ENCODE results near the gene NUAK1.

DNA sequence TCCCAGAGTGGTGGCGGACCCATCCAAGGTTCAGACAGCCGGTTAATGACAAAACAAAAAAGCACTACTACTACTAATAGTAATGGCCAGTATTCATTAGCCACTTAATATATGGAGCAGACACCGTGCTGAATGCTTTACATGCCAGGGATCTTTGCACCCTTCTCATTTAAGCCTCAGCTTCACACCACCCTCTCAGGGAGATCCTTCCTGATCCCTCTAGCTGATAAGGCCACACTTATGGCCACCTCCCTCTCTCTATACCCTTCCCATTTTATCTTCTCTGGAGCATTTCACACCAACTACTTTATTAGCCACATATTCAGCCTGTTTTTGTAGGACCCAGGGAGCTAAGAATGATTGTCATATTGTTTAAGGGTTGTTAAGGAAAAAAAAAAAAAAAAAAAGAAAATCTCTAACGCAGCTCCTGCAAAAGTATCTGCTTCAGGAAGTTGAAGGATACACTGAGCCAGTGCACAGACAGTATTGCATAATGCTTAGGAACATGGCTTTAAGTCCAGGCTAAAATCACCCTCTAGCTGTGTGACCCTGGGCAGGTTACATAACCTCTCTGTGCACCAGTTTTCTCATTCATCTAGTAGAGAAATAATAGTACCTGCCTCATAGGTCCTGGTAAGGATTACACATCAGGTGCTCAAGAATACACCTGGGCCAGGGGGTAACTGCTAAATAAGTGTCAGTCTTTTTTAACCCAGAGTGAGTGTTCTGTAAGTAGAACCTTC, 29.4 kb downstream of the NUAK1 start:
- no peak for TF ChIP-seq EZH2 (IDR thresholded peaks at IDR 0.05; ENCODE audit: borderline replicate concordance, insufficient read depth, low read length, poor library complexity, severe bottlenecking)
- TF ChIP-seq, protein P1, sequence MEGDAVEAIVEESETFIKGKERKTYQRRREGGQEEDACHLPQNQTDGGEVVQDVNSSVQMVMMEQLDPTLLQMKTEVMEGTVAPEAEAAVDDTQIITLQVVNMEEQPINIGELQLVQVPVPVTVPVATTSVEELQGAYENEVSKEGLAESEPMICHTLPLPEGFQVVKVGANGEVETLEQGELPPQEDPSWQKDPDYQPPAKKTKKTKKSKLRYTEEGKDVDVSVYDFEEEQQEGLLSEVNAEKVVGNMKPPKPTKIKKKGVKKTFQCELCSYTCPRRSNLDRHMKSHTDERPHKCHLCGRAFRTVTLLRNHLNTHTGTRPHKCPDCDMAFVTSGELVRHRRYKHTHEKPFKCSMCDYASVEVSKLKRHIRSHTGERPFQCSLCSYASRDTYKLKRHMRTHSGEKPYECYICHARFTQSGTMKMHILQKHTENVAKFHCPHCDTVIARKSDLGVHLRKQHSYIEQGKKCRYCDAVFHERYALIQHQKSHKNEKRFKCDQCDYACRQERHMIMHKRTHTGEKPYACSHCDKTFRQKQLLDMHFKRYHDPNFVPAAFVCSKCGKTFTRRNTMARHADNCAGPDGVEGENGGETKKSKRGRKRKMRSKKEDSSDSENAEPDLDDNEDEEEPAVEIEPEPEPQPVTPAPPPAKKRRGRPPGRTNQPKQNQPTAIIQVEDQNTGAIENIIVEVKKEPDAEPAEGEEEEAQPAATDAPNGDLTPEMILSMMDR (IDR thresholded peaks at IDR 0.05; ENCODE audit: poor library complexity, severe bottlenecking) = no peak
- no peak for TF ChIP-seq POLR2AphosphoS5 (IDR thresholded peaks at IDR 0.05)
